NT2/D1 (cell line): Measurements from ENCODE around the gene RHBDL1.
A peak's percentile ranks its signal among the peaks of the same experiment; 100 is the strongest.

Experiments
- DNase-seq: peaks from one replicate; pipeline ENCODE4 v3.0.0-alpha.2; 2011; ENCODE audit warnings: low read depth, low spot score
- H3K27me3 ChIP-seq: 2 replicates; pipeline ENCODE4 v1.6.0; 2011; ENCODE audit warnings: mild to moderate bottlenecking; ENCODE audit not compliant: insufficient read length, insufficient read depth
- H3K36me3 ChIP-seq: 2 replicates; pipeline ENCODE4 v1.6.1; 2011; ENCODE audit warnings: mild to moderate bottlenecking, low read length, mixed read lengths; ENCODE audit not compliant: insufficient read depth, insufficient read length
- H3K4me1 ChIP-seq: 2 replicates; pipeline ENCODE4 v1.5.1; 2011; ENCODE audit not compliant: insufficient read depth, insufficient read length
- H3K4me3 ChIP-seq: 2 replicates; pipeline ENCODE4 v1.5.1; 2011; ENCODE audit warnings: low read depth; ENCODE audit not compliant: insufficient read length
- H3K9ac ChIP-seq: 2 replicates; pipeline ENCODE4 v1.6.0; 2011; ENCODE audit warnings: low read depth; ENCODE audit not compliant: insufficient read length
- H3K9me3 ChIP-seq: 2 replicates; pipeline ENCODE4 v1.5.1; 2011; ENCODE audit warnings: mild to moderate bottlenecking, low read length; ENCODE audit not compliant: insufficient read depth
- SUZ12 ChIP-seq: IDR thresholded peaks from 2 replicates; pipeline ENCODE4 v1.6.1; 2011; ENCODE audit not compliant: insufficient read length, insufficient read depth; ENCODE audit errors: extremely low read depth
- YY1 ChIP-seq: IDR thresholded peaks from 2 replicates; pipeline ENCODE4 v1.6.1; 2011; ENCODE audit not compliant: insufficient read length, insufficient read depth
- ZNF274 ChIP-seq: IDR thresholded peaks from 2 replicates; pipeline ENCODE4 v1.6.1; 2011; ENCODE audit warnings: mild to moderate bottlenecking, low read depth, low read length

RHBDL1 gene

GRCh38 chr16:683396-684070, 8.1 kb downstream of the RHBDL1 start:
- H3K9ac ChIP-seq = peak overlapping the region; percentile 96
- H3K36me3 ChIP-seq = peaks cover 66% of the 10 kb centered on the region
- DNase-seq = no peak
- H3K4me3 ChIP-seq = peak overlapping the region; percentile 95
- H3K4me1 ChIP-seq = peaks cover 25% of the 10 kb centered on the region
- H3K9me3 ChIP-seq = no peaks in the 10 kb centered on the region
- no peaks in the 10 kb centered on the region for H3K27me3 ChIP-seq
- TF ChIP-seq SUZ12 (no peak), ZNF274 (no peak)

- H3K9me3 ChIP-seq = no peaks in the 10 kb centered on the region
- DNase-seq = peak; percentile 90
- H3K4me1 ChIP-seq = peaks cover 24% of the 10 kb centered on the region
- peaks cover 73% of the 10 kb centered on the region for H3K36me3 ChIP-seq
- peak within 1 kb of the TSS; percentile 95 for H3K4me3 ChIP-seq
- TF ChIP-seq YY1 (peak; percentile 76), ZNF274 (no peak)
- H3K9ac ChIP-seq = peak within 1 kb of the TSS; percentile 96
- no peaks in the 10 kb centered on the region for H3K27me3 ChIP-seq
Measured at GRCh38 chr16:684071-684794, 8.8 kb downstream of the RHBDL1 start, which contains the start of gene JMJD8. Gene JMJD8 (minus strand): TSS chr16:684334. CDS start chr16:684319, 15 bp downstream.

GRCh38 chr16:684961-685696, 9.7 kb downstream of the RHBDL1 start:
- Histone ChIP-seq H3K9ac (no peak overlapping the region), H3K9me3 (no peaks in the 10 kb centered on the region), H3K36me3 (peaks cover 76% of the 10 kb centered on the region), H3K4me1 (peaks cover 31% of the 10 kb centered on the region), H3K4me3 (no peak overlapping the region), H3K27me3 (no peaks in the 10 kb centered on the region)
- DNase-seq = no peak
- TF ChIP-seq SUZ12 = no peak
- no peak for TF ChIP-seq YY1
- no peak for TF ChIP-seq ZNF274

- H3K9me3 ChIP-seq = no peaks in the 10 kb centered on the region
- peaks cover under 1% of the 10 kb centered on the region for H3K27me3 ChIP-seq
- H3K9ac ChIP-seq = no peak overlapping the region
- peaks cover 31% of the 10 kb centered on the region for H3K4me1 ChIP-seq
- DNase-seq = no peak
- no peak overlapping the region for H3K4me3 ChIP-seq
- no peak for TF ChIP-seq SUZ12
- TF ChIP-seq ZNF274 = no peak
- no peak for TF ChIP-seq YY1
- H3K36me3 ChIP-seq = peaks cover 75% of the 10 kb centered on the region
Measured at GRCh38 chr16:685967-686366, 10.5 kb downstream of the RHBDL1 start.

GRCh38 chr16:686459-687260, 11.2 kb downstream of the RHBDL1 start:
- Histone ChIP-seq H3K36me3 (peaks cover 68% of the 10 kb centered on the region), H3K4me1 (peaks cover 29% of the 10 kb centered on the region)

GRCh38 chr16:687499-687898, 12.0 kb downstream of the RHBDL1 start:
- Histone ChIP-seq H3K4me1 (peaks cover 23% of the 10 kb centered on the region), H3K9ac (no peak overlapping the region), H3K27me3 (peaks cover 11% of the 10 kb centered on the region), H3K36me3 (peaks cover 60% of the 10 kb centered on the region), H3K4me3 (no peak overlapping the region), H3K9me3 (no peaks in the 10 kb centered on the region)
- no peak for TF ChIP-seq YY1
- no peak for DNase-seq

More at GRCh38 chr16:686459-687260, 11.2 kb downstream of the RHBDL1 start:
- TF ChIP-seq ZNF274 (no peak), YY1 (no peak), SUZ12 (no peak)
- H3K9ac ChIP-seq = no peak overlapping the region
- peaks cover 4% of the 10 kb centered on the region for H3K27me3 ChIP-seq
- H3K9me3 ChIP-seq = no peaks in the 10 kb centered on the region
- no peak overlapping the region for H3K4me3 ChIP-seq
- DNase-seq = no peak
